ENCODE results near the gene BLTP3A.
"Not testable (repeated sequence)": the region's sequence is repeated elsewhere in the genome, so short reads cannot be mapped to it uniquely, and the experiment has no call there.

The BLTP3A gene

DNA sequence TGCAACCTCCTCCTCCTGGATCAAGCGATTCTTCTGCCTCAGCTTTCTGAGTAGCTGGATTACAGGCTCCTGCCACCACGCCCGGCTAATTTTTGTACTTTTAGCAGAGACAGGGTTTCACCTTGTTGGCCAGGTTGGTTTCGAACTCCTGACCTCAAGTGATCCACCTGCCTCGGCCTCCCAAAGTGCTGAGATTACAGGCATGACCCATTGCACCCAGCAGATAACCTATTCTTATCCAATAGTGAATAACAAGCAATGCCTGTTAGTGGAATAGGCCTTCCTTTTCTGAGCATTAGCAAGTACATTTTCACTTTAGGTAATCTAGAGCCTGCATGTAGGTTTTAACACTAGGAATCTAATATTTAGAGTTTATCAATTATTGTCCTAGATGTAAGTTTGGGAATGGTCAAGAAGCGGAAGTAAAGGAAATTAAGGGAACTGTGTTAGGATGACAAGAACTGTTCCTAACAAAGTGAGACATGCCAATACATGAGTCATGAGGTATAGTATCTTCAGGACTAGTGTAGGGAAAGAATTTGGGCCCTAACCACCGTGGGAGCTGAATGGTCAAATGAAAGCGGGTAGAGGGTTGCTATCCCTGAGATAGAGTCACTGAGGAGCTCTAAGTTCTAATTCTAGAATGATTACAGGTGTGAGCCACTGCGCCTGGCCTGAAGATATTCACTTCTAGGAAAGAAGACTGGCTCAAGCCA, 15.0 kb downstream of the BLTP3A start:
- TF ChIP-seq CTCF (IDR thresholded peaks at IDR 0.05; ENCODE audit: borderline replicate concordance, insufficient read depth, low read depth, low read length): no peak
- no peak overlapping the region for H3K4me3 ChIP-seq (ENCODE audit: low read depth, low read length)

DNA sequence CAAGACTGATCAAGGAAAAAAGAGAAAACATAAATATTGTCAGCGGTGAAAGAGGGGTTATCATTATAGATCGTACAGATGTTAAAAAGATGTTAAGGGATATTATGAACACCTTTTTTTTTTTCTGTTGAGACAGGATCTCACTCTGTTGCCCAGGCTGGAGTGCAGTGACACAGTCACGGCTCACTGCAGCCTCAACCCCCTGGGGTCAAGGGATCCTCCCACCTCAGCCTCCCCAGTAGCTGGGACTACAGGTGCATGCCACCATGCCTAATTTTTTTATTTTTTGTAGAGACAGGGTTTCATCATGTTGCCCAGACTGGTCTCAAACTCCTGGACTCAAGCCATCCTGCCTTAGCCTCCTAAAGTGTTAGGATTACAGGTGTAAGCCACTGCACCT, 16.6 kb downstream of the BLTP3A start:
- H3K4me3 ChIP-seq (ENCODE audit: low read depth, low read length): not testable (repeated sequence)

DNA sequence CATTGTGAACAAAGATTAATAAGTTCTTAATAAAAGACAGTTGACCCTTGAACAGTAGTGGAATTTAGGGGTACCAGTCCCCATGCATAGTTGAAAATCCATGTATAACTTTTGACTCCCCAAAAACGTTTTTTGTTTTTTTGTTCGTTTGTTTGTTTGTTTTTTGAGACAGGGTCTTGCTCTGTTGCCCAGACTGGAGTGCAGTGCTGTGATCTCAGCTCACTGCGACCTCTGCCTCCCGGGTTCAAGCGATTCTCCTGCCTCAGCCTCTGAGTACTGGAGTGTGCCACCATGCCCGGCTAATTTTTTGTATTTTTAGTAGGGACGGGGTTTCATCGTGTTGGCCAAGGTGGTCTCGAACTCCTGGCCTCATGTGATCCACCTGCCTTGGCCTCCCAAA, 17.5 kb downstream of the BLTP3A start:
- H3K4me3 ChIP-seq (ENCODE audit: low read depth, low read length): not testable (repeated sequence)

DNA sequence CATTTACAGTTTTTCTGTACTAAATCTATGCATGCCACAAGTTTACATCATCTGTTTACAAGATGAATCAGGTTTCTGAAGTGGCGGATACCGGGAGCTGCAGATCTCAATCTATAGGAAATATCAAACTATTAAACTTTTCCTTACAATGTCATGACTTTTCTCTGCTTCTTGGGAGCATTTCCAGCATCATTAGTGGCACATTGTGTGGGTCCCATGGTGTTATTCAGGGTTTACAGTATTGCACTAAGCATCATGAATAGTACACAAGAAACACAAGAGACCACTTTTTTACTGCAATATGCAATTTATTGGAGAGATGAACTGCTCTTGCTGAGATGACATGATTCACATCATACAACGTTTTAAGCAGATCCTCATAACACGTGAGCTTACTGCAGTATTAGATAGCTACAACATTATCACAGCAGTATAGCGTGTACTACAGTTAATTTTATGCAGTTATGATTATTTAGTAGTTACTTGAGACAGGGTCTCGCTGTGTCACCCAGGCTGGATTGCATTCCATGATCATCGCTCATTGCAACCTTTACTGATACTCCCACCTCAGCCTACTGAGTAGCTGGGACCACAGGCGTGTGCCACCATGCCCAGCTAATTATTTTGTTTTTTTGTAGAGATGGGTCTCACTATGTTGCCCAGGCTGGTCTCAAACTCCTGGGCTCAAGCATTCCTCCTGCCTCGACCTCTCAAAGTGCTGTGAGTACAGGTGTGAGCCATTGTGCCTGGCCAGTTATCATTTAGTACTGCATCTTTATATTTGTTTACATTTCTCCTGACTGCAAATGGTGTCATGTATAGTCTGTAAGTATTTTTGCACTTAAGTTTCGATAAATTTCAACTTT, 18.4 kb downstream of the BLTP3A start:
- H3K4me3 ChIP-seq (ENCODE audit: low read depth, low read length): no peak overlapping the region
- no peak for TF ChIP-seq CTCF (IDR thresholded peaks at IDR 0.05; ENCODE audit: borderline replicate concordance, insufficient read depth, low read depth, low read length)

GRCh38 chr6:34810936-34811632, 19.2 kb downstream of the BLTP3A start:
- no peak for TF ChIP-seq CTCF (IDR thresholded peaks at IDR 0.05; ENCODE audit: borderline replicate concordance, insufficient read depth, low read depth, low read length)

GRCh38 chr6:34813028-34813713, 21.3 kb downstream of the BLTP3A start:
- TF ChIP-seq CTCF (IDR thresholded peaks at IDR 0.05; ENCODE audit: borderline replicate concordance, insufficient read depth, low read depth, low read length): no peak
- H3K4me3 ChIP-seq (ENCODE audit: low read depth, low read length): no peak overlapping the region

More at GRCh38 chr6:34810936-34811632, 19.2 kb downstream of the BLTP3A start:
- H3K4me3 ChIP-seq (ENCODE audit: low read depth, low read length): no peak overlapping the region

GRCh38 chr6:34816635-34817301, 24.9 kb downstream of the BLTP3A start:
- no peak for TF ChIP-seq CTCF (IDR thresholded peaks at IDR 0.05; ENCODE audit: borderline replicate concordance, insufficient read depth, low read depth, low read length)
- H3K4me3 ChIP-seq (ENCODE audit: low read depth, low read length): no peak overlapping the region

Data from GM12875 (cell line).